NCI-H1092 (cell line): Measurements from ENCODE around the gene PRKN.

ENCODE experiments used
- DNase-seq: peaks from one replicate; lab custom pipeline; 2025; lab: John Stamatoyannopoulos, UW

The PRKN gene

GRCh38 chr6:161798844-161799394 is 928.6 kb downstream of the PRKN start:
- no peak for DNase-seq

GRCh38 chr6:161796681-161797080 is 930.9 kb downstream of the PRKN start:
- no peak for DNase-seq

DNA sequence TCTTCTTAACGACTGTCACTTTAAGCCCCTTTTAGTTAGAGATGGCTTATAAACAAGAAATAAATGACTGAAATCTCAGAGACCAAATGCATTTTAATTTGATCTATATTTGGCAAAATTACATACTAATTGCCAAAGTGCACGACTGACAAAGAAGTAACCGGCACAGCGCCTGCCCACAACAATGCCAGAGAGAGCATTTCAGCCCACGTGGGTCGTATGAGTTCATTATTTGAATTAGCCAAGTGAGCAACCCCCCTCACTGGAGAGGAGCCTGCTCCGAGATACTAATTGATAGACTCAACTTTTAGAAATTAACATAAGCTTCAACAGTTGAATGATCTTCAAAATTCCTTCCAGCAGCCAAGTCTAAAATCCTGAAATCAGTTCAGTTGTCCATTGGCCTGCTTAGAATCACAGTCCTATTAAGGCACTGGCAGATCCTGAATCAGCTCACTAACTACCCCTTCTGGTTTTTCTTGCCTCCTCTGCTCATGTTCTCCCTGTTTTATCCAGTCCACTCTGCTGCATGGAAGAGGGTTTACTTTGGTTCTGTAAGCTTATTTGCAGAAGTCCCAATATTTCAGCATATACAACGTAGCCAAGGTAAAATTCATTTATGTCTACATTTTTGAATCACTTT is 934.6 kb downstream of the PRKN start:
- no peak for DNase-seq

DNA sequence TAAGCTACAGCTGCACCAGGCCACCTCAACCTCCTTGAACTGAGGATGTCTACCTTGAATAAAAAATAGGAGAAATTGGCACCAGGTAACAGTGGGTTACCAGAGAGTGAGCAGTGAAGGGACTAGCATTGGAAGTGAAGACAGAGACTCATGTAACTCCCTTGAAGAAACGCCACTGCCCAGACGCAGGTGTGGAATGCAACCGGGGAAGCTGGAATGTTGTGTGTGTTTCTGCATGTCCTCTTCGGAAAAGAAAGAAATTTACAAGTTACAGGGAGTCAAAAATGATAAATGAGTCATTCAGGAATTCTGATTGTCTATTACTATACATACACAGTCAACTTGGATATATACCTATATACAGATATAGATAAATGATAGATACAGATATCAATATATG is 939.0 kb downstream of the PRKN start:
- no peak for DNase-seq

GRCh38 chr6:161772176-161772575 is 955.4 kb downstream of the PRKN start:
- no peak for DNase-seq

GRCh38 chr6:161761966-161762365 is 965.6 kb downstream of the PRKN start:
- no peak for DNase-seq

- no peak for DNase-seq
These were observed 972.5 kb downstream of the PRKN start for GRCh38 chr6:161755080-161755479.

DNA sequence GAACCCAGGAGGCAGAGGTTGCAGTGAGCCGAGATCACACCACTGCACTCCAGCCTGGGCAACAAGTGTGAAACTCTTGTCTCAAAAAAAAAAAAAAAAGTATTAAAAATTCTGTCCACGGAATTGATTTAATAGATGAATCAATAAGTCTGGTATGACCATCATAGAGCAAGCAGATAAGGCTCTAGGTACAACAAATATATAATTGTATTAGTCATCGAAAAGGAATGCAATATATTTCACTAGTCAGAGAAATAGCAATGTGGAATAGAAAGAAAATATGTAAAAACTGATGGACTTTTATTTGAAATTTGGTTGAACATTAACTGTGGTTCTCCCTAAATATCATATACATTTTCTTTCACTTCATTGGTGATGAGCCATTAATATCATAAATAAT is 976.9 kb downstream of the PRKN start:
- DNase-seq: no peak

GRCh38 chr6:161749576-161749975 is 978.0 kb downstream of the PRKN start:
- no peak for DNase-seq

- peak; percentile 32 for DNase-seq
These were observed 978.8 kb downstream of the PRKN start for GRCh38 chr6:161748535-161749416.

DNA sequence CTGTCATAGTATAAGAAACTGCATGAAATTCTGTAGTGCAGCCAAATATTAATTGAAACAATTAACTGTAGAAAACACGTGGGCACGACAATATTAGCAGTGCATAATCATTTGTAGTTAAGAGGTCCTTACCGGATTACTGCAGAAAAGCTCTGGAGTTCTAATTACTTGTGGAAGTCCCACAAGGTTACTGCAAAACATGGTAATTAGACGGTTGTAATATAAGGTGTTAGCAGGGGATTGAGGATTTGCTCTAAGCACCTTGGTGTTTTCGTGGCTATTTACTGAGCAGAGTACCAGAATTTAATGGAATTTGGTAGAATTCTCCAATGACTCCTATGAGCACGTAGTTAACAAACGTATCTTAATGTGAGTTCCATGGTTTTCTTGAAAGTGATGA is 980.1 kb downstream of the PRKN start:
- no peak for DNase-seq

DNA sequence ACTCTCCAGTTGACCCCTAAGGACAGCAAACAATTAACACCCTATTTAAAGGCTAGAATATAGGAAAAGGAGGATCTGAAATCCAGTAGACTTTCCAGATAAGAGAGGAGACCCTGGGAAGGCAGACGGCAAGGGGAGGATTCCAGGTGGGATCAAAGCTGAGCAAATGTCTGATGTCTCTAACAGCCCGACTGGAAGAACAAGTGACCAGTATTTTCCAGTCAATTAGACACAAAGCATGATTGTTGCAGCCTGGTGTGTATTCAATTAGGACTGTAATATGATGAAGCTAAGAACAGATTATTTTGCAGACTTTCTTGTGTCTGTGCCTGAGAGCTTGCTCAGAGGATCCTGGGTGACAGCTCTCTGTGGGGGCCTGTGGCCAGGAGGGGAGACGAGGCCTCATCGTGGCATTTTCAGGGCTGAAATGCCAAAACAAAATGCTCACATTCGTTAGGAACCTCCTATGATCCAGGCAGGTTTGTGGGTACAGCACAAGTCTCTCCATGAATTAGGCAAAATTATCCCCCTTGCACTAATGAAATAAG is 981.9 kb downstream of the PRKN start:
- DNase-seq: no peak

- DNase-seq: no peak
These were observed 982.4 kb downstream of the PRKN start for GRCh38 chr6:161745128-161745527.

DNA sequence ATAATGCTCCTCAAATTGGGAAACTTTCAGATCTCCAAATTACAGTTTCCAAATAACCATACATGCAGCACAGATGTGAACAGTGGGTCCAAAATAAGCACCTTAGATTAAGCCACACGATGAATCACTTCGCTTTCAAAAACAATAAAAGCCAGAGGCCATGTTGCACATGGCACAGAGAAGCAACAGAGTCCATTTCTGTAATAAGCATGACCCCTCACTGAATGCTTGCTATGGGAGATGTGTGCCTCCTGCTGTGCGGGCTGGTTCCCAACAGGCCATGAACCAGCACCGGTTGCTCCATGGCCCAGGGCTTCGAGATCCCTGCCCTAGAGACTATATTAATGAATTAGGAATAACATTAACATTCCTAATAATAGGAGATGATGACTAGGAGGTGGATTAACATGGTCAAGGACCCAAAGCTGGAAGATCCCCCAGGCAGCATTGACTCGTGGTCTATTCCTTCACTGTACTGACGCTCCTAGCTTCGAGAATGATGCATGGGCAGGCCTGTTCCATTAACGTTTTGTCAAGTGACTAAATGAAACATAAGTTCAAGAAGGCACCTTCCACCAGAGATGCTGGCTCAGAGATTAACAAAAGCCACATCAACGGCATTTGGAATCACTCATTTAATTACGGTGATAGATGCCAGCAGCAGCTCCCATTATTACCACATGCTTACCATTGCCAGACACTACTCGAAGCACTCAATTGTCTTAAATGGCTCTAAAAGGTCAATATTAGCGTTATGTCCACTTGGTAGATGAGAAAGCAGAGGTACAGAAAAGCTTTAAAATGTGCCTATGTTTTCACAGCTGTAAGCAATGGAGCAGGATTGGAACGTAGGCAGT is 983.1 kb downstream of the PRKN start:
- no peak for DNase-seq

DNA sequence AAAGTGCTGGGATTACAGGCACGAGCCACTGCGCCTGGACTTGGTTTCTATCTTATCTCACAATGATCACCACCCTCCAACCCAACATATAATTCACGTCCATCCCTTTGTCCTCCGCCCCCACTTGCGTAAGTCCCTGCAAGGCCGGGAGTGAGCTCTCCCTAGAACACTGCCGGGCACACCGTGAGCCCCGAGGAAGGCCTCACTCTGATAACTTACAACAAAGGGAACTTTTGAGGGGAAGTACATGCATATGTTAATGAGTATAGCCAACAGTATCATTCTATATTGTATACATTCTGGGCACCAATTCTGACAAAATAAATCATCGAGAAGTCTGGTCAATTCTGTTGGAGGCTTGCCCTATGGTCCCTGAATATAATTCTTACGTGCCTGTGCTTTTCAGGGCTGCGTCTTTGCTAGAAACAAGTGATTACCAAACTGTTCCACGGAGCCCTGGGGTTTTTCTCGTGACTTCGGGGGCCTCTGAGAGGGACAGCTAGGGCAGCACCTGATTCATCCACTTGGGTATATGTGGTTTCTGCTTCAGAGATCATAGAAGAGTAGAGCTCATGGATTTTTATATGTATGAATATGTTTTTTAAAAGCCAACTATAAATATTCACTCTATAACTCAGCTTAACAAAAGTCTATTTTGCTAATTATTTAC is 983.9 kb downstream of the PRKN start:
- DNase-seq: no peak

DNA sequence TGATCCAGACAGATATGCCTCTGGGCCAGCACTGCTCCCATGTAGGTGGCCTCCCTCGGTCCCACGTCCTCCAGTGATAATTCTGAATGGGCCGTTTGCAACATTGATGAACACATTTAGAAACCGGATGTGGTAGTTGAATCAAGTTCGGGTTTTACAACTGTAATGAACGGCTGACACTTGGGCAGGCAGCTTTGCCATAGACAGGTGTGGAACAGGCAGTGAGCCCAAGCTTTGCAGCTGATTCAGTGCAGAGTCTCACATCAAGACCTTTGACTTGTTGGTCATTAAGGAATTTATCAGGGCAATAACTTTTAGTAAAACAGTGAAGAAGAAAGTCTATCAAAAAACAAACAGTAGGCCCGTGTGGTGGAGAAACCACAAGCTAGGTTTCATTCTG is 987.1 kb downstream of the PRKN start:
- DNase-seq: no peak

DNA sequence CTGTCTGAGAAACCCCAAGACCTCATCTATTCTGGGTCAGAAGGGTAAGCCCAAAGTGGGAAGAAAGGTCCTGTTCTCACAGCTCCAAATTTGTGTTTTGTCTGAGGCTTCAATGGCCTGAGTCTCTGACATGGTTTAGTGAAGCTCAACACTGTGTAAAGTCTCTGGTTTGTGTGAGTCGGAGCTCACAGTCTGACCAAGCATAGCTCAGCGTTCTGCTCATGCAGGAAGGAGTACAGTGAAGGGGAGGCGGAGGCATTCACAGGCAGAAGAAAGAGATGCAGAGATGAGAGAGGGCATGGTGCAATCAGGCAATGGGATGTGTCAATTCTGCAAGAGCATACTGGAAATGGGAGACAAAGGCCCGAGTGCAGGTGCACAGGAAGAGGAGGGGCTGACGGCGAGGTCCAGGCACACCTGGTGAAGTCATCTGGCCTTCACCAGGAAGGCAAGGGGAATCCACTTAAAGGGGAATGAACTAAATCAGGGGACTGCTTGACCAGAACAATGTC is 990.7 kb downstream of the PRKN start:
- DNase-seq: no peak

DNA sequence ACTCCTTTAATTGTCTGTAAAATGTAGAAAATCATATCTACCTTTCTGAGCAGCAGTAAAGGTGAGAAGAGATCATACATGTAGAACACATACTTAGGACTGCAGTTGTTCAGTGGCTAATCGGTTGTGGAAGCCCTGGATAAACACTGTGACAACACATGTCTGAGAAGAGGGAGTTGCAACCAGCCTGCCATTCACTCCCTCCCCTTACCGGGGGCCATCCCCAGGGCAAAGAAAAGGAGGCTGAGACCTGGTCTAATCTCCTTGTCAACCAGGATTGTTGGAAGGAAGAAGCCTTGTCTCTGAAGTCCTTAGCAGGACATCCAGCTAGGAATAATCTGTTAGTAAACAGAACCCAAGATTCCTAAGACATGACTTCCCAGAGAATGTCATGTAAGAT is 991.2 kb downstream of the PRKN start:
- DNase-seq: no peak

DNA sequence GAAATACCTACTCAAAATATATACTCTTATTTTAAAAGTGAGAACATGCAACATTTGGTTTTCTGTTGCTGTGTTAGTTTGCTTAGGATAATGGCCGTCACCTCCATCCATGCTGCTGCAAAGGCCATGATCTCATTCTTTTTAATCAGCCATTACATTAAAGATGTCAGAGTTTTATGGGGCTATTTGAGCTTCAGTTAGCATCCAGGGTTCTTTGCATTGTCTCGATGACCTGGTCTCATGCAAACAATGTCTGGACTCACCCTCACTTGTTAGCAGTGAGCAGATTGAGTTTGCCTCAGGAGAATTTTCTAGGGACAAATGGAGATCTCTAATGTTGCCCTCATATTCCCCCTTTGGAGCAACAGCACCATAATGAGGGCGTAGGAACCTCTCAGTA is 995.0 kb downstream of the PRKN start:
- no peak for DNase-seq

DNA sequence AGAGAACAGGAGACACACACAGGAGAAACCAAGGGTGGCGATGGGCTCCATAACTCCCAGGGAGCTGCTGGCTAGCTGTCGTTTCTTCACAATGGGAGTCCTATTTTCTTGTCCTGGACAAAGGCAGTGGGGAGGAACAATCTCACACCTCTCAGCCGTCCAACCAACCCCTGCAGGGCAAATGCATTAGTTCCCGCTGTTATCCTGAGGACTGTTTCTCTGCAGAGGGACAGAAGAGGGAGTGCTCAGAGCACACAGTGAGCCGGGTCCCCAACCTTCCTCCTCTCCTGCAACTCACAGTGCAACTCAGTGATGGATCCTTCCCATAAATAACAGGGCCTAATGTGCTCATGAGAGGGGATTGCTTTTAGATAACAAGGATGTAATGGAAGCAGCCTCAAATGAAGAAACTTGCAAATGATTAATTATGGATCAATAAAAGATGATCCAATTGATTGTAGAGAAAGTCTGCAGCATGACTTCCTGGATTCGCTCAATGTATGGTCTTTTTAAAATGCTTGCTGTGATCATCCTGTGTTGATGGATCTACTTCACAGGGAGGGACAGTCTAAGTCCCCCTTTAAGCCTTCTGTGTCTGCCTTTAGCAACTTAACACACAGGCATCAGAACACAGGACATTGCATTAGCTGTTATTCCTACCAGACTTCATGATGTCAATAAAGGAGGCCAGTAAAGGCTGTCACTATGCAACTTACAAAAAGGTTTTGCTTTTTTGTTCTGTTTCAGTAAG is 1000.3 kb downstream of the PRKN start:
- DNase-seq: no peak

GRCh38 chr6:161722394-161722793 is 1005.2 kb downstream of the PRKN start:
- DNase-seq: no peak
